Neural progenitor cell (in vitro differentiated cells): Measurements from ENCODE around the gene STX2. TPM values are rescaled to one million over a fixed set of nuclear protein-coding genes. Genes with fewer than 3 reads are reported as not detected.

Source experiments
- DNase-seq: peaks from one replicate; pipeline ENCODE4 v3.0.0-alpha.2; 2016; ENCODE audit warnings: low spot score
- H2AFZ ChIP-seq: fragments of 200-600 bp; sonication (generic); replicated peaks from 2 replicates; pipeline ENCODE4 v1.6.1; 2016; ENCODE audit warnings: antibody characterized with exemption
- H3F3A ChIP-seq: fragments of 200-600 bp; sonication (generic); 2 replicates; pipeline ENCODE4 v1.6.1; 2016; ENCODE audit warnings: antibody characterized with exemption, low read depth
- H3K27ac ChIP-seq: fragments of 200-600 bp; sonication (generic); 2 replicates; pipeline ENCODE4 v1.5.1; 2016; ENCODE audit warnings: mild to moderate bottlenecking
- H3K27me3 ChIP-seq: fragments of 200-600 bp; sonication (generic); 2 replicates; pipeline ENCODE4 v1.6.1; 2016; ENCODE audit warnings: mild to moderate bottlenecking, moderate library complexity
- H3K36me3 ChIP-seq: fragments of 200-600 bp; sonication (generic); 2 replicates; pipeline ENCODE4 v1.5.1; 2016
- H3K4me1 ChIP-seq: fragments of 200-600 bp; sonication (generic); 2 replicates; pipeline ENCODE4 v1.6.1; 2016; ENCODE audit warnings: mixed run types
- H3K4me2 ChIP-seq: fragments of 200-600 bp; sonication (generic); 2 replicates; pipeline ENCODE4 v1.6.1; 2016
- H3K4me3 ChIP-seq: fragments of 200-600 bp; sonication (generic); 2 replicates; pipeline ENCODE4 v1.5.1; 2016
- H3K79me2 ChIP-seq: fragments of 200-600 bp; sonication (generic); 2 replicates; pipeline ENCODE4 v1.6.1; 2016; ENCODE audit warnings: low read depth
- H3K9ac ChIP-seq: fragments of 200-600 bp; sonication (generic); 2 replicates; pipeline ENCODE4 v1.6.1; 2016
- H3K9me3 ChIP-seq: fragments of 200-600 bp; sonication (generic); 2 replicates; pipeline ENCODE4 v1.5.1; 2016; ENCODE audit warnings: low read depth
- H4K20me1 ChIP-seq: fragments of 200-600 bp; sonication (generic); 2 replicates; pipeline ENCODE4 v1.6.1; 2016; ENCODE audit warnings: low read depth
- H3K27ac Mint-ChIP-seq: 3 replicates; pipeline ENCODE4 v1.8.0; 2021; ENCODE audit warnings: mixed read lengths
- H3K27me3 Mint-ChIP-seq: 2 replicates; pipeline ENCODE4 v1.8.0; 2022; ENCODE audit warnings: low read depth, mild to moderate bottlenecking, inconsistent platforms, moderate library complexity, mixed read lengths; ENCODE audit not compliant: insufficient read depth
- H3K36me3 Mint-ChIP-seq: 3 replicates; pipeline ENCODE4 v1.8.0; 2021; ENCODE audit warnings: mixed read lengths
- H3K4me1 Mint-ChIP-seq: 3 replicates; pipeline ENCODE4 v1.8.0; 2021; ENCODE audit warnings: mixed read lengths
- H3K4me3 Mint-ChIP-seq: 3 replicates; pipeline ENCODE4 v1.8.0; 2021; ENCODE audit warnings: mild to moderate bottlenecking, moderate library complexity, mixed read lengths
- H3K9me3 Mint-ChIP-seq: 3 replicates; pipeline ENCODE4 v1.8.0; 2020; ENCODE audit warnings: mixed read lengths
- EZH2 ChIP-seq: fragments of 200-600 bp; sonication (generic); IDR thresholded peaks from 2 replicates; pipeline ENCODE4 v1.6.1; 2017; ENCODE audit warnings: antibody characterized with exemption, mild to moderate bottlenecking, moderate library complexity
- EZH2phosphoT487 ChIP-seq: fragments of 200-600 bp; sonication (generic); IDR thresholded peaks from 2 replicates; pipeline ENCODE4 v1.6.1; 2017; ENCODE audit warnings: antibody characterized with exemption
- total RNA-seq: library from RNA; depleted of rRNA; stranded (reverse); fragments of >200 nt; gene quantifications from 2 replicates; pipeline ENCODE4 v1.2.3, GENCODE V29; 2015; ENCODE audit warnings: low replicate concordance
- TF ChIP-seq, protein P1 (sequence below): fragments of 200-600 bp; sonication (generic); IDR thresholded peaks from 2 replicates; pipeline ENCODE4 v1.5.1; 2017; ENCODE audit warnings: antibody characterized with exemption, mild to moderate bottlenecking

The STX2 gene
- total RNA-seq, 1 donor from 2014 or later = 44.0 TPM

DNA sequence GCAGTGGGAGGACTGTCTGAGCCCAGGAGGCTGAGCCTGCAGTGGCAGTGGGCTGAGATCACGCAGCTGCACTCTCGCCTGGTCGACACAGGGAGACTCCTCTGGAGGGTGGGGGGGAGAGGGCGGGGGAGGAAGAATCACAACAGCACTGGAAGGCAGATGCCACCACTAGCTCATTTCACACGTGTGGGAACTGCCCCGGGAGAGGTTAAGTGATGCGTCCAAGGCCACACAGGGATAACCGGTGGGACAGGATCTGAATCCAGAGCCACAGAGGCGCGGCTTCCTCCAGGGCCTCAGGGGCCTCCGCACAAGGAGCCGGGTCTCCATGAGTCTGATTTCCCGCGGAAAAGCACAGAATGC is 20.8 kb downstream of the STX2 start:
- Histone ChIP-seq H3K4me3 (no peak overlapping the region), H3K4me2 (no peak overlapping the region), H4K20me1 (peaks cover 32% of the 10 kb centered on the region), H3F3A (peaks cover 21% of the 10 kb centered on the region), H3K4me1 (peaks cover 19% of the 10 kb centered on the region), H3K9me3 (no peaks in the 10 kb centered on the region), H3K27me3 (no peaks in the 10 kb centered on the region), H2AFZ (no peak overlapping the region), H3K9ac (no peak overlapping the region), H3K36me3 (no peaks in the 10 kb centered on the region), H3K79me2 (no peaks in the 10 kb centered on the region), H3K27ac (no peak overlapping the region)
- TF ChIP-seq EZH2phosphoT487 = no peak
- TF ChIP-seq, protein P1, sequence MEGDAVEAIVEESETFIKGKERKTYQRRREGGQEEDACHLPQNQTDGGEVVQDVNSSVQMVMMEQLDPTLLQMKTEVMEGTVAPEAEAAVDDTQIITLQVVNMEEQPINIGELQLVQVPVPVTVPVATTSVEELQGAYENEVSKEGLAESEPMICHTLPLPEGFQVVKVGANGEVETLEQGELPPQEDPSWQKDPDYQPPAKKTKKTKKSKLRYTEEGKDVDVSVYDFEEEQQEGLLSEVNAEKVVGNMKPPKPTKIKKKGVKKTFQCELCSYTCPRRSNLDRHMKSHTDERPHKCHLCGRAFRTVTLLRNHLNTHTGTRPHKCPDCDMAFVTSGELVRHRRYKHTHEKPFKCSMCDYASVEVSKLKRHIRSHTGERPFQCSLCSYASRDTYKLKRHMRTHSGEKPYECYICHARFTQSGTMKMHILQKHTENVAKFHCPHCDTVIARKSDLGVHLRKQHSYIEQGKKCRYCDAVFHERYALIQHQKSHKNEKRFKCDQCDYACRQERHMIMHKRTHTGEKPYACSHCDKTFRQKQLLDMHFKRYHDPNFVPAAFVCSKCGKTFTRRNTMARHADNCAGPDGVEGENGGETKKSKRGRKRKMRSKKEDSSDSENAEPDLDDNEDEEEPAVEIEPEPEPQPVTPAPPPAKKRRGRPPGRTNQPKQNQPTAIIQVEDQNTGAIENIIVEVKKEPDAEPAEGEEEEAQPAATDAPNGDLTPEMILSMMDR = no peak
- no peak for TF ChIP-seq EZH2
- H3K4me1 Mint-ChIP-seq = peaks cover 39% of the 10 kb centered on the region
- no peak overlapping the region for H3K4me3 Mint-ChIP-seq
- no peak overlapping the region for H3K27ac Mint-ChIP-seq
- H3K27me3 Mint-ChIP-seq = no peaks in the 10 kb centered on the region
- no peak for DNase-seq
- H3K36me3 Mint-ChIP-seq = peaks cover 8% of the 10 kb centered on the region
- H3K9me3 Mint-ChIP-seq = no peaks in the 10 kb centered on the region

DNA sequence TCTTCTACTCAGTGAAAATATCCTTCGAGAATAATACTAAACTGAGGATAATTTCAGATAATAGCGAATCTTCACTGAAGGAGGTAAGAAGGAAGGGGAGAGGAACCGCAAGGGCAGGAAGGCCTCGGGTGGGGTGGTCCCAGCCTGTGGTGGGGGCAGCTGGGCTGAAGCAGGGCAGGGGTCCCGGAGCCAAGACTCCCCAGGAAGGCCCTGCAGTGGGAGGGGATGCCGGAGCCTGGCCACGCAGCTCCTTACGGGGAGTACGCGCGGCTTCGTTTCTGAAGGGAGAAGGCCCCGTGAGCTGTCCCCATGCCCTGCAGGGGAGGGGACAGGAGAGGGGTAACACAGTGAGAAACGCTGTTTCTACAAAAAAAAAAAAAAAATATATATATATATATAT is 21.2 kb downstream of the STX2 start:
- no peaks in the 10 kb centered on the region for H3K36me3 ChIP-seq
- no peaks in the 10 kb centered on the region for H3K9me3 Mint-ChIP-seq
- no peak overlapping the region for H3K27ac ChIP-seq
- peaks cover 39% of the 10 kb centered on the region for H3K4me1 Mint-ChIP-seq
- no peaks in the 10 kb centered on the region for H3K27me3 ChIP-seq
- peaks cover 19% of the 10 kb centered on the region for H3K4me1 ChIP-seq
- no peak for TF ChIP-seq EZH2
- TF ChIP-seq EZH2phosphoT487 = no peak
- TF ChIP-seq, protein P1 = no peak
- no peak overlapping the region for H3K4me3 ChIP-seq
- no peak overlapping the region for H2AFZ ChIP-seq
- no peak for DNase-seq
- no peaks in the 10 kb centered on the region for H3K27me3 Mint-ChIP-seq
- peaks cover 32% of the 10 kb centered on the region for H4K20me1 ChIP-seq
- peaks cover 8% of the 10 kb centered on the region for H3K36me3 Mint-ChIP-seq
- no peak overlapping the region for H3K4me3 Mint-ChIP-seq
- H3K4me2 ChIP-seq = no peak overlapping the region
- H3K27ac Mint-ChIP-seq = no peak overlapping the region
- peaks cover 21% of the 10 kb centered on the region for H3F3A ChIP-seq
- no peaks in the 10 kb centered on the region for H3K79me2 ChIP-seq
- no peaks in the 10 kb centered on the region for H3K9me3 ChIP-seq
- no peak overlapping the region for H3K9ac ChIP-seq

DNA sequence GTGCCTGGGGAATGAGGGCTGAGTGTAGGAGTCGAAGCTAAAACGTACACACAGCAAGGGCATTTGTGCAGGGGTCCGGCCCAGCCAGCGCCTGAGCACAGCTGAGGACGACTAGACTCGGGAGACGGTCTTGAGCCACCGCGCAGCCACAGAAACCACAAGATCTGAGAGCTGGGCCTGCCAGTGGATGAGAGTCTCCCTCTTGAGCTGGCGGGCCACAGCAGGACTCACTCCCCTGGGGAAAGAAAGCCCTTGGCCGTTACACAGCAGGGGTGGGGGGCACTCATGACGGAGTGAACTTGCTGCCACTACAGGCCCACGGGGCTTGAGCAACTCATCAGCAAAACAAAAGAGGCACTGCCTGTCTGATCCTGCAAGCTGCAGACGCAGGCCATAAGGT is 23.0 kb downstream of the STX2 start:
- peaks cover 32% of the 10 kb centered on the region for H4K20me1 ChIP-seq
- no peak overlapping the region for H3K27ac ChIP-seq
- no peak overlapping the region for H3K4me3 Mint-ChIP-seq
- H3K36me3 Mint-ChIP-seq = peaks cover 11% of the 10 kb centered on the region
- H3K27ac Mint-ChIP-seq = peak overlapping the region; percentile 50
- H3F3A ChIP-seq = peaks cover 21% of the 10 kb centered on the region
- H3K4me1 ChIP-seq = peaks cover 23% of the 10 kb centered on the region
- DNase-seq = no peak
- peaks cover 9% of the 10 kb centered on the region for H3K36me3 ChIP-seq
- H3K4me3 ChIP-seq = no peak overlapping the region
- H3K27me3 ChIP-seq = no peaks in the 10 kb centered on the region
- no peaks in the 10 kb centered on the region for H3K9me3 ChIP-seq
- H3K9me3 Mint-ChIP-seq = no peaks in the 10 kb centered on the region
- no peaks in the 10 kb centered on the region for H3K27me3 Mint-ChIP-seq
- H3K4me1 Mint-ChIP-seq = peaks cover 43% of the 10 kb centered on the region
- H3K9ac ChIP-seq = no peak overlapping the region
- no peak overlapping the region for H2AFZ ChIP-seq
- no peaks in the 10 kb centered on the region for H3K79me2 ChIP-seq
- no peak overlapping the region for H3K4me2 ChIP-seq
- TF ChIP-seq, protein P1 = no peak
- no peak for TF ChIP-seq EZH2
- TF ChIP-seq EZH2phosphoT487 = no peak
